ENCODE results near the gene UNC5CL.

DNA sequence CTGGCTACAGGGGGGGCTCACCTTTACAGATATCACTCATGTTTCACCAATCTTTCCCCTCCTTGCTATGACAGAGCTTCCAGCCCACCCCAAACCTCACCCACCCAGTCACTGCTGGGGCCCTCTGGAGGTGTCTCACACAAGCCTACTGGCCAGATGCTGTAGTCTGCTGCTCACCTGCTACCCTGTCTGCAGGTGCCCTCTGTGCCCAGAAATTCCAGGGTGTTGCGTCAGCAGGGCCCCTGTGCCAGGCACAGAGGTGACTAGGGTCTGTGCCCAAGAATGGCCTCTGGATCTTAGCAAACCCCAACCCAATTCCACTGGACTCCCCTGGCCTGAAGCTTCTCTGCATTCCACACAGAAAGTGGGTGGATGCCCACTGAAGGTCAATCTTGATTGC lies 21.4 kb downstream of the UNC5CL start:
- TF ChIP-seq HDAC6 (IDR thresholded peaks at IDR 0.05; ENCODE audit: low read depth, low read length) (no peak), SP1 (IDR thresholded peaks at IDR 0.05; ENCODE audit: low read depth, low read length) (no peak), CREB1 (IDR thresholded peaks at IDR 0.05) (no peak), POLR2A (IDR thresholded peaks at IDR 0.05; ENCODE audit: control extremely low read depth in 1 of 2, low read depth in 2 of 2, low read length in 2 of 2) (no peak), SP2 (IDR thresholded peaks at IDR 0.05; ENCODE audit: low read length) (no peak), POLR2AphosphoS5 (IDR thresholded peaks at IDR 0.05; ENCODE audit: low read depth, low read length) (no peak), YY1 (IDR thresholded peaks at IDR 0.05; ENCODE audit: low read depth, low read length) (no peak), ZNF274 (IDR thresholded peaks at IDR 0.05; ENCODE audit: borderline replicate concordance, extremely low read depth, low read length) (no peak)
- TF ChIP-seq, protein P1, sequence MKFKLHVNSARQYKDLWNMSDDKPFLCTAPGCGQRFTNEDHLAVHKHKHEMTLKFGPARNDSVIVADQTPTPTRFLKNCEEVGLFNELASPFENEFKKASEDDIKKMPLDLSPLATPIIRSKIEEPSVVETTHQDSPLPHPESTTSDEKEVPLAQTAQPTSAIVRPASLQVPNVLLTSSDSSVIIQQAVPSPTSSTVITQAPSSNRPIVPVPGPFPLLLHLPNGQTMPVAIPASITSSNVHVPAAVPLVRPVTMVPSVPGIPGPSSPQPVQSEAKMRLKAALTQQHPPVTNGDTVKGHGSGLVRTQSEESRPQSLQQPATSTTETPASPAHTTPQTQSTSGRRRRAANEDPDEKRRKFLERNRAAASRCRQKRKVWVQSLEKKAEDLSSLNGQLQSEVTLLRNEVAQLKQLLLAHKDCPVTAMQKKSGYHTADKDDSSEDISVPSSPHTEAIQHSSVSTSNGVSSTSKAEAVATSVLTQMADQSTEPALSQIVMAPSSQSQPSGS (IDR thresholded peaks at IDR 0.05; ENCODE audit: low read length): no peak
- TF ChIP-seq, protein P2, sequence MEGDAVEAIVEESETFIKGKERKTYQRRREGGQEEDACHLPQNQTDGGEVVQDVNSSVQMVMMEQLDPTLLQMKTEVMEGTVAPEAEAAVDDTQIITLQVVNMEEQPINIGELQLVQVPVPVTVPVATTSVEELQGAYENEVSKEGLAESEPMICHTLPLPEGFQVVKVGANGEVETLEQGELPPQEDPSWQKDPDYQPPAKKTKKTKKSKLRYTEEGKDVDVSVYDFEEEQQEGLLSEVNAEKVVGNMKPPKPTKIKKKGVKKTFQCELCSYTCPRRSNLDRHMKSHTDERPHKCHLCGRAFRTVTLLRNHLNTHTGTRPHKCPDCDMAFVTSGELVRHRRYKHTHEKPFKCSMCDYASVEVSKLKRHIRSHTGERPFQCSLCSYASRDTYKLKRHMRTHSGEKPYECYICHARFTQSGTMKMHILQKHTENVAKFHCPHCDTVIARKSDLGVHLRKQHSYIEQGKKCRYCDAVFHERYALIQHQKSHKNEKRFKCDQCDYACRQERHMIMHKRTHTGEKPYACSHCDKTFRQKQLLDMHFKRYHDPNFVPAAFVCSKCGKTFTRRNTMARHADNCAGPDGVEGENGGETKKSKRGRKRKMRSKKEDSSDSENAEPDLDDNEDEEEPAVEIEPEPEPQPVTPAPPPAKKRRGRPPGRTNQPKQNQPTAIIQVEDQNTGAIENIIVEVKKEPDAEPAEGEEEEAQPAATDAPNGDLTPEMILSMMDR (IDR thresholded peaks at IDR 0.05; ENCODE audit: control extremely low read depth in 1 of 3, insufficient read depth in 1 of 3, low read depth in 1 of 3, low read length in 3 of 3): no peak
- TF ChIP-seq, protein P3, sequence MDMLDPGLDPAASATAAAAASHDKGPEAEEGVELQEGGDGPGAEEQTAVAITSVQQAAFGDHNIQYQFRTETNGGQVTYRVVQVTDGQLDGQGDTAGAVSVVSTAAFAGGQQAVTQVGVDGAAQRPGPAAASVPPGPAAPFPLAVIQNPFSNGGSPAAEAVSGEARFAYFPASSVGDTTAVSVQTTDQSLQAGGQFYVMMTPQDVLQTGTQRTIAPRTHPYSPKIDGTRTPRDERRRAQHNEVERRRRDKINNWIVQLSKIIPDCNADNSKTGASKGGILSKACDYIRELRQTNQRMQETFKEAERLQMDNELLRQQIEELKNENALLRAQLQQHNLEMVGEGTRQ (IDR thresholded peaks at IDR 0.05; ENCODE audit: low read length): no peak
- TF ChIP-seq, protein P4, sequence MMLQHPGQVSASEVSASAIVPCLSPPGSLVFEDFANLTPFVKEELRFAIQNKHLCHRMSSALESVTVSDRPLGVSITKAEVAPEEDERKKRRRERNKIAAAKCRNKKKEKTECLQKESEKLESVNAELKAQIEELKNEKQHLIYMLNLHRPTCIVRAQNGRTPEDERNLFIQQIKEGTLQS (IDR thresholded peaks at IDR 0.05; ENCODE audit: insufficient read depth, low read depth, low read length): no peak

All from H1 (cell line).